ENCODE measurements around the gene MRPL12. TPM values are rescaled to one million over a fixed set of nuclear protein-coding genes. Genes with fewer than 3 reads are reported as not detected.

MRPL12 gene
- total RNA-seq, 1 donor from 2014 or later = 35.0 TPM

- Histone ChIP-seq H3K4me1 (peaks cover 18% of the 10 kb centered on the region), H3K4me3 (no peak overlapping the region), H3K27me3 (ENCODE audit: low read depth) (no peaks in the 10 kb centered on the region), H3K27ac (no peak overlapping the region), H3K36me3 (peaks cover 72% of the 10 kb centered on the region), H3K9me3 (no peaks in the 10 kb centered on the region)
- no peak for TF ChIP-seq CTCF (IDR thresholded peaks at IDR 0.05)
- no peak for DNase-seq
- intact Hi-C loops (cut with DNase I) = no loop called here
- no peak for ATAC-seq
Observed at GRCh38 chr17:81687770-81688541, 15.2 kb upstream of the MRPL12 start.

- no peak for DNase-seq
- peaks cover 79% of the 10 kb centered on the region for H3K36me3 ChIP-seq
Observed at GRCh38 chr17:81688616-81689015, 14.6 kb upstream of the MRPL12 start.

GRCh38 chr17:81690066-81690465 lies 13.1 kb upstream of the MRPL12 start:
- ATAC-seq = no peak
- intact Hi-C loops (cut with DNase I) = no loop called here
- H3K36me3 ChIP-seq = peaks cover 93% of the 10 kb centered on the region

More at GRCh38 chr17:81688616-81689015, 14.6 kb upstream of the MRPL12 start:
- H3K27me3 ChIP-seq (ENCODE audit: low read depth) = no peaks in the 10 kb centered on the region
- no peak overlapping the region for H3K4me3 ChIP-seq
- intact Hi-C loops (cut with DNase I) = no loop called here
- no peak overlapping the region for H3K27ac ChIP-seq
- peaks cover 17% of the 10 kb centered on the region for H3K4me1 ChIP-seq
- no peak for ATAC-seq
- H3K9me3 ChIP-seq = no peaks in the 10 kb centered on the region
- no peak for TF ChIP-seq CTCF (IDR thresholded peaks at IDR 0.05)

GRCh38 chr17:81690549-81690948 lies 12.6 kb upstream of the MRPL12 start:
- Histone ChIP-seq H3K9me3 (no peaks in the 10 kb centered on the region), H3K27ac (no peak overlapping the region), H3K27me3 (ENCODE audit: low read depth) (no peaks in the 10 kb centered on the region), H3K4me1 (peaks cover 3% of the 10 kb centered on the region), H3K36me3 (peaks cover 98% of the 10 kb centered on the region), H3K4me3 (no peak overlapping the region)
- no peak for ATAC-seq
- intact Hi-C loops (cut with DNase I) = no loop called here
- DNase-seq = no peak
- no peak for TF ChIP-seq CTCF (IDR thresholded peaks at IDR 0.05)

More at GRCh38 chr17:81690066-81690465, 13.1 kb upstream of the MRPL12 start:
- Histone ChIP-seq H3K27ac (no peak overlapping the region), H3K4me1 (peaks cover 8% of the 10 kb centered on the region), H3K4me3 (no peak overlapping the region), H3K9me3 (no peaks in the 10 kb centered on the region), H3K27me3 (ENCODE audit: low read depth) (no peaks in the 10 kb centered on the region)
- TF ChIP-seq CTCF (IDR thresholded peaks at IDR 0.05) = no peak
- no peak for DNase-seq

- Histone ChIP-seq H3K9me3 (no peaks in the 10 kb centered on the region), H3K27me3 (ENCODE audit: low read depth) (no peaks in the 10 kb centered on the region), H3K4me1 (no peaks in the 10 kb centered on the region), H3K36me3 (peaks cover 100% of the 10 kb centered on the region), H3K4me3 (no peak overlapping the region), H3K27ac (no peak overlapping the region)
- ATAC-seq (no peak), DNase-seq (no peak)
- TF ChIP-seq CTCF (IDR thresholded peaks at IDR 0.05) = no peak
- intact Hi-C loops (cut with DNase I) = no loop called here
Observed at GRCh38 chr17:81691196-81691595, 12.0 kb upstream of the MRPL12 start.

All from lower lobe of right lung (tissue), 2 donors.